ENCODE measurements around the gene ITPRID2.
"Not testable (repeated sequence)": the region's sequence is repeated elsewhere in the genome, so short reads cannot be mapped to it uniquely, and the experiment has no call there.

ITPRID2 gene

GRCh38 chr2:181958726-181959125 lies 67.2 kb downstream of the ITPRID2 start:
- H3K27me3 Mint-ChIP-seq (ENCODE audit: low read depth): no peaks in the 10 kb centered on the region
- no peak for TF ChIP-seq CTCF (IDR thresholded peaks at IDR 0.05; ENCODE audit: unreplicated experiment in 3 of 3)
- H3K4me1 Mint-ChIP-seq: peaks cover 6% of the 10 kb centered on the region
- H3K27ac Mint-ChIP-seq: no peak overlapping the region
- H3K4me3 Mint-ChIP-seq: no peak overlapping the region
- no peaks in the 10 kb centered on the region for H3K9me3 Mint-ChIP-seq
- H3K36me3 Mint-ChIP-seq (ENCODE audit: low read depth): no peaks in the 10 kb centered on the region

GRCh38 chr2:181959508-181959907 lies 68.0 kb downstream of the ITPRID2 start:
- no peaks in the 10 kb centered on the region for H3K36me3 Mint-ChIP-seq (ENCODE audit: low read depth)
- no peaks in the 10 kb centered on the region for H3K9me3 Mint-ChIP-seq
- H3K4me3 Mint-ChIP-seq: no peak overlapping the region
- no peak for TF ChIP-seq CTCF (IDR thresholded peaks at IDR 0.05; ENCODE audit: unreplicated experiment in 3 of 3)
- no peak overlapping the region for H3K27ac Mint-ChIP-seq
- H3K4me1 Mint-ChIP-seq: peaks cover 3% of the 10 kb centered on the region
- no peaks in the 10 kb centered on the region for H3K27me3 Mint-ChIP-seq (ENCODE audit: low read depth)

- not testable (repeated sequence) for H3K4me3 Mint-ChIP-seq; H3K4me1 Mint-ChIP-seq; H3K27me3 Mint-ChIP-seq (ENCODE audit: low read depth); H3K36me3 Mint-ChIP-seq (ENCODE audit: low read depth); H3K27ac Mint-ChIP-seq; H3K9me3 Mint-ChIP-seq
These were observed 69.6 kb downstream of the ITPRID2 start for GRCh38 chr2:181961167-181961566.

- H3K4me3 Mint-ChIP-seq: no peak overlapping the region
These were observed 70.6 kb downstream of the ITPRID2 start for GRCh38 chr2:181962142-181962541.

GRCh38 chr2:181970160-181970794 lies 78.7 kb downstream of the ITPRID2 start:
- no peaks in the 10 kb centered on the region for H3K4me1 Mint-ChIP-seq
- H3K27me3 Mint-ChIP-seq (ENCODE audit: low read depth): no peaks in the 10 kb centered on the region
- TF ChIP-seq CTCF (IDR thresholded peaks at IDR 0.05; ENCODE audit: unreplicated experiment in 3 of 3): no peak
- peaks cover 16% of the 10 kb centered on the region for H3K9me3 Mint-ChIP-seq
- no peak overlapping the region for H3K27ac Mint-ChIP-seq
- H3K36me3 Mint-ChIP-seq (ENCODE audit: low read depth): no peaks in the 10 kb centered on the region
- no peak overlapping the region for H3K4me3 Mint-ChIP-seq

More at GRCh38 chr2:181962142-181962541, 70.6 kb downstream of the ITPRID2 start:
- no peaks in the 10 kb centered on the region for H3K36me3 Mint-ChIP-seq (ENCODE audit: low read depth)
- H3K27me3 Mint-ChIP-seq (ENCODE audit: low read depth): no peaks in the 10 kb centered on the region
- peaks cover 15% of the 10 kb centered on the region for H3K9me3 Mint-ChIP-seq
- TF ChIP-seq CTCF (IDR thresholded peaks at IDR 0.05; ENCODE audit: unreplicated experiment in 3 of 3): no peak
- no peak overlapping the region for H3K27ac Mint-ChIP-seq
- H3K4me1 Mint-ChIP-seq: no peaks in the 10 kb centered on the region

GRCh38 chr2:181971032-181971431 lies 79.5 kb downstream of the ITPRID2 start:
- H3K4me3 Mint-ChIP-seq: no peak overlapping the region
- peaks cover 10% of the 10 kb centered on the region for H3K9me3 Mint-ChIP-seq
- TF ChIP-seq CTCF (IDR thresholded peaks at IDR 0.05; ENCODE audit: unreplicated experiment in 3 of 3): no peak
- no peak overlapping the region for H3K27ac Mint-ChIP-seq
- H3K27me3 Mint-ChIP-seq (ENCODE audit: low read depth): no peaks in the 10 kb centered on the region
- no peaks in the 10 kb centered on the region for H3K36me3 Mint-ChIP-seq (ENCODE audit: low read depth)
- no peaks in the 10 kb centered on the region for H3K4me1 Mint-ChIP-seq

All from nephron (organoid).